NCI-H1105 treated with DMSO at 0.1 percent for 48 hours (cell line): ENCODE measurements around the gene HOXA6.

Experiments used
- DNase-seq: peaks from one replicate; lab custom pipeline; 2025; lab: John Stamatoyannopoulos, UW

The HOXA6 gene

DNA sequence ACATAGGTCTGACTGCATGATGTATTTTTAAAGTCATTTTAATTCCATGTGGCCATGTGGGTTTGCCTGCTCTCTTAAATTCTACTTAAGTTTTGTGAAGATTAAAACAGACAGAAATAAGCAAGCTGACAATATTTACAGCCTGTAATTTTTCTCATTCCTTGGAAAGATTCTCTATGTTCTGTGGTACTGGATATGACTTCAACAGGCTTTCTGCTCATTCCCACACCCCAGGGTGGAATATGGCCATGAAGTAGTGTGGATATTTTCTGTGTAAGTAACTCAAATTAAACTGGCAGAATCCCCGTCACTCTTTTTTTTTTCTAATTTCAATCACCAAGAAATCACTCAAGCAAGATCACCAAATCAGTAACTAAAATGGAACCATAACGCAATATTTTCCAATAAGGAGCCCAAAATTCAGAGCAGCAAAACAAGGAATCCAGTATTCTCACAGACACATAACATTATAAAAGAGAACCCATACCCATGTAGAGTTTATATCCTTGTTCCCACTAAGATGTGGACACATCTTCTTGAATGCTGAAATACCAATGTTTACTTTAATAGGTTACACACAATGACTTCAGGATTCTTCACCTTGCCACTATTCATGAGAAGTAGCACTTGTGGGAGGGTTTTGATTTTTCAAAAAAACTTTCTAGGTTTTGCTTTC, 9.8 kb downstream of the HOXA6 start:
- no peak for DNase-seq

DNA sequence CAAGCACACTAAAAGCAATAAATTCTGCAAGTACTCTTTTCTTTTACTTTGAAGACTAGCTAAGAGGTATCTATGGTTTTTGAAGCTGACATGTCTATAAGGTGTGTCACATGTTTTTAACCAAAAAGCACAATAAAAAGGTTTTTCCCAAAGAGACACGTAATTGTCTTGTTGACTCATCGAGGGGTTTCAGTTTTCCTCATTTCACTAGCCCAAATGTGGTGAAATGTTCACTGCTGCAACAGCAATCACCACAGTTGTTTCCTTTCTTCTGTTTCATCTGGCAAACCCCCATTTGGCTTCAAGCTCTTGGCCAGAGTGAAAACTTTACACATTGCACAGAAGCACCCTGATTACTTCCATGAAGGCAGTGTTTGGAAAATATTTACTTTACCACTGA, 13.2 kb downstream of the HOXA6 start:
- DNase-seq, result no peak

DNA sequence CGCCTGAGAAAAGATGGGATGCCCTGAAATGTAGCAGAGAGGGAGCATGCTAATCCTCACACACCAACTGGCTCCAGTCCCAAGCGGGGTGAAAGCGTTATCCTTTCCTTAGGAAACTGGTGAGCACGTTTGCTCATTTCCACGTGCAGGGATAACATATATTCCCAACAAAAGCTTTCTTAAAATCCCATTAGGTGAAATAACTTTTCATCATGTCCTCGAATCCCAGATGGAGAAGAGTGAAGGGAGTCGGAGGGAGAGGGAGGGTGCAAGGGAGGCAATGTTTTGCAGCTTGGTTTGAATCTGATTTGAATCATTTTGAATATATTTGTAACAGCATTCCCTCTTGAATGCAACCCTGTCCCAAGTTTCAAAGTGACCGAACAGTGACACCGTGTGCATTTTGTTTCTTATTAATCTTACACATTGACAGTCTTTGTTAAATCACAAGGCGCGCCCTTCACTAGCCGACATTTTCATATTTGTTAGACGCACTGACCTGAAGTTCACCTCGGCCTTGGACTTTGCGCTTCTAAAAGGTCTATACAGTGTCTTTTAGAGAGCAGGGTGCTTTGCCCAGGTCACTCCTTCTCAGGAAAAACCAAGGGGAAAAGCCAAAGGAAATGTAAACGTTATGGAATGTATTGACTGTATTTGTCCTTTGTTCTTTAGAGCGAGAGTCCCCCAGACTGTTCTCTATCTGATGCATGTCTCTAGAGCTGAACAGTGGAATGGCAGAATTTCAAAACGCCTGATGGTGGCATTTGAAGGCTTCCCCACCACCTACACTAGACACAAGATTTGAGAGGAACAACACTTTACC, 14.0 kb downstream of the HOXA6 start:
- no peak for DNase-seq

DNA sequence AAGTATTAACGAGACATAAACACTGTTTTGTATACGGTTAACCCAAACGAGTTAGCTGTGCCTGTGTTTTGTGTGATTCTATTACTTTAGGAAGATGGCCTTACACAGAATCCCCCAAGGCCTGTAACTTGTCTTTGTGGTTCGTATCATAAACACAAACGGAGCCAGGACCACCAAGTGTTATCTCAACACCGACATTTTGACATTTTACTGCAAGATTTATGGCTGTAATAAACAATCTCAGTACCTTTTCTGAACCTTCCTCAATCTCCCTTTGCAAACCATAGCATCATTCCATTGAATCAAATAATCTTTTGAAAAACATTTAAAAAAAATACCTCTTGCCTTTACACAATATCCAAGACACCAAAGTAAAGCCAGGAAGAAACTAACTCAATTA, 14.6 kb downstream of the HOXA6 start:
- DNase-seq, result no peak

DNA sequence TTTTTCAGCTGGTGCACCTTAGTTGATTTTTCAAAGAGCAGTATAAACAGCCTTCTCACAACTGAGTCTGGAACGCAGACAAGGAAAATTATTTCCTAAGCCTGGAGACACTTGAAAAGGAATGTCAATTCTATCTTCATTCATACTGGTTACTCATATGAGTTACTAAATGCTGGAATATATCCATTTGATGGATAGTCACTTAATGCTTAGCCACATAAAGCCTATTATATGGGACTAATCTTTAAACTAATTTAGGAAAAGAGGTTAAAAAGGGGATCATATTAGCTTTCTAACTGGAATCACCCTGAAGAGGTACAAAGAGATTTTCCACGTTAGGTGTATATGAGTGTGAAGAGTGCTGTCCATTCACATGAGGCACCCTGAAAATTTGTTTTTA, 15.4 kb downstream of the HOXA6 start:
- DNase-seq, result no peak

DNA sequence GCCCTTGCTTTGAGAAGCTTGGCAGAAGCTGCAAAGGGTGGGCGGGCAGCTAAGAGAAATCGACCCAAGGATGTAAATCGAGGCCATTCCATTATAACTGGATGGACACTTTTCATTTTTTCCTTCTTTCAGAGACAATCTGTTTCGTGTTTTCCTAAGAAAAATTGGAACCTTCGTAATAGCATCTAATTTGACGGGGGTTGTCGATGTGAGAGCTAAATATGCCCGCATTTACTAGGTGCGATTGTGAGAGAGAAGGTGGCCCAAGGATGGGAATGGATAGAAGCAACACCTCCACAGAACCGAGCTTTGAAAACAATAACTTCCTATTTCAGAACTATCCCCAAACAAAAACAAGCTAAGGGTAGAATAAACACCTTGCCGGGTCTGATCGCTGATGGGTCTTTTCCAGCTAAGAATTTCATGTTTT, 16.2 kb downstream of the HOXA6 start:
- no peak for DNase-seq

DNA sequence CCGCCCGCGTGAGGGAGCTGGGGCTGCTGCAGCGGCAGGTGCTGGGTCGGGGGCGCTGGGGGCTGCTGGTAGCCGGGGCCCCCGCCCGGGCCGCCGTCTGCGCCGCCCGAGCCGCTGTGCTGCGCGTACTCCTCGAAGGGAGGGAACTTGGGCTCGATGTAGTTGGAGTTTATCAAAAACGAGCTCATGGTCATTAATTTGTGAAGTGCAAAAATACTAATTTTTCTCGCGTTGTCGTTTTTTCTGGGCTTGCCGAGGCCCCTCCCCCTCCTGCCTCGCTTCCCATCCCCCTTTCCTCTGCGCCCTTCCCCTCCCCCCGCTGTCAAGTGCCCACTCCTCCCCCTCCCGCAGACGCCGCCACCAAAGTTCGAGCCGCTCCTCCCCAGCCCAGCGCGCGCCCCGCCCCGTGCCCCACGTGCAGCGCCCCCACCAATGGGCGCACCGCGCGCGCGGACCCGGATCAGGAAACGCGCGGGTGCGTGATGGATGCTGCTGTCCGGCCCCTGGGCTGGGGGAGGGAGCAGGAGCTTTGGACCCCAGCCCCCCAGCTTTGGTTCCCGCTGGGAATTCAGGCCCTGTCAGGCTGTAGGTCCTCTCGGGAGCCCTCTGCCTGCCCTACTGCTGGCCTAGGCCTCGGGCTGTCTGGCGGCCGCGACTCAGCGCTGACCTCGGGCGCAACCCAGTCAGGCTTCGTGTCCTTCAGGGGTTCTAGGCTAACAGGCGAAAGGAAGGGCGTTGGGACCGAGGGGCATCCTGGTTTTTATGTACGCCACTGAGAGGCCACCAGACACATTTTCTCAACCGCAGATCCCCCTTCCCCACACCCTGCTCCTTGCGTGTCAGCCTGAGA, 16.8 kb downstream of the HOXA6 start, which contains the start of gene HOXA4:
HOXA4 (minus strand) TSS at position 218 of the 850 bp plus-strand sequence; CDS start at position 194, 24 bp downstream.
- DNase-seq, result no peak

DNA sequence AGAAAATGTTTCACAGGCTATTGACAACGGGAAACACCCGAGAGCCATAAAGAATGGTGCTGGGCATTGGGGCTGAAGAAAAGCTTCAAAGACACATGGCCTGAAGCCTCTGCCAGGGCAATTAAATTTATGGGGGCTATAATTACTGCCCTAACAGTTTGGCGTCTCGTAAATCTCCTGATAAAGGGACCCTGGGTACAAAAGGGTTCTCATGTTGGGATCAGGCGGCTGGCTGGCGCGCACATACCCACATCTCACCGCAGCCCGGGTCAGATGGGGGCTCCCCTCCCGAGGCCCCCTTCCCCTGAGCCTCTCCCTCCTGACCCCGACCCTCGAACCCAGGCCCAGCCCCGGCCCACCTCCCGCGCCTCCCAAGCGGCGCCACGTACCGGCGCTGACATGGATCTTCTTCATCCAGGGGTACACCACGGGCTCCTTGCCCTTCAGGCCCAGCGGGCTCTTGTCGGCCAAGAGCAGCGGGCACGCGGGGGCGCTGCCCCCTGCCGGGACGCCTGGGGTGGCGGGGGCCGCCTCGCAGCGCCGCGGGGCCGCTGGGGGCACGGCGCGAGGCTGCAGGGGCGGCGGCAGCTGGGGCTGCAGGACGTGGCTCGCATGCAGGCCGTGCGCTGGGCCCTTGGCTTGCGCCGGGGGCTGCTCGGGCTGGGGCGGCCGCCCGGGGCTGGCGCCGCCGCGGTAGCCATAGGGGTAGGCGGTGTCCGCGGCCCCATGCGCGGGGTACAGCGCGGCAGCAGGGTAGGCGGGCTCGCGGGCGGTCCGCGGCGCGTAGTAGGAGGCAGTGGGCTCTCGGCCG, 17.6 kb downstream of the HOXA6 start:
- DNase-seq, result no peak

DNA sequence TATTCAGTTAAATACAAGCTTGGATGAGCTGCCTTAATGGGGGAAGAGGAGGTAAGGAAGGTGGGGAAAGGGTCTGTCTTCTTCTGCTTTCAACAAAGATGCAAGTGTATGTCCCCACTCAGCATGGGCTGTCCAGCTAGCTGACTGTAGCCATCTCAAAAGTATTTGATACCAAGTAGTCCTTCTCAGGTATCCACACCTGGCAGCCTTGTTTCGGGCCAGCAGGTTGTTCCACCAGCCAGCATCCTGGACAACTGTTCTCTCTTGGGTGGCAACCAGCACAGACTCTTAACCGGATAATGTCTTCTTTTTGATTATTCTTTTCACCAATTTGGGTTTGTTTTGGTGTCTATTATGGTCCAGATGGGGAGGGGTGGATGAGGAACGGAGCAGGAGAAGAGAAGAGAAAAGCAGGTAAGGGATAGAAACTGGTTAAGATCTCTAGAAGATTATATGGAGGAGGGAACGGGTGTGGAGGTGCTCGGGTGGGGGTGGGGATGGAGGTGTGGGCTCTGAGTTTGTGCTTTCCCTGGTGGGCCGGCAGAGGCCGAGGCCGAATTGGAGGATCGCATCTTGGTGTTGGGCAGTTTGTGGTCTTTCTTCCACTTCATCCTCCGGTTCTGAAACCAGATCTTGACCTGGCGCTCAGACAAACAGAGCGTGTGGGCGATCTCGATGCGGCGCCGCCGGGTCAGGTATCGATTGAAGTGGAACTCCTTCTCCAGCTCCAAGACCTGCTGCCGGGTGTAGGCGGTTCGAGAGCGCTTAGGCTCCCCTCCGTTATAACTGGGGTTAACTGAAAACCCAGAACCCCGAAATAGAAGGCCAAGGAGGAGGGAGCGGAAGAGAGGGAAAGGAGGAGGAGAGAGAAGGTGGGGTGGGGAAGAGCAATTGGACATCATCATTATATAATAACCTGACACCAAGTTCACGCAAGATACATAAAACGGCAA, 18.5 kb downstream of the HOXA6 start:
- no peak for DNase-seq

DNA sequence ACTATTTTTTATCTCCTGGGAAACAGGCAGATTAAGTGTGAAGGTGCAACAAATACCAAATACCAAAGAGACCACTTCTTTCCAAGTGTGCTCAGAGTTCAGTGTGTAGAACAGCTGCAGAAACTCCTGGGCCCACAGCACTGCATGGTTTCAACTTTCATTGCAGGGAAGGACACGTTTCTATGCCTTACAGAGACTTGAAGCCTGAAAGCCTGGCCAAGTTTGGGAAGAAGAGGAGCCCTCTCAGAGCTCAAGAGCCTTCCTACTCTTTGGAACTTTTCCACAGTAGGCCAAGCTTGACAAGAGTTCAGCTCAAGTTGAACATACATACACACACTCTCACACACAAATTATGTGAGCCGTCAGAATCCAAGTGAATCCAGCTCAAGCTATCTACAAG, 19.5 kb downstream of the HOXA6 start:
- no peak for DNase-seq

DNA sequence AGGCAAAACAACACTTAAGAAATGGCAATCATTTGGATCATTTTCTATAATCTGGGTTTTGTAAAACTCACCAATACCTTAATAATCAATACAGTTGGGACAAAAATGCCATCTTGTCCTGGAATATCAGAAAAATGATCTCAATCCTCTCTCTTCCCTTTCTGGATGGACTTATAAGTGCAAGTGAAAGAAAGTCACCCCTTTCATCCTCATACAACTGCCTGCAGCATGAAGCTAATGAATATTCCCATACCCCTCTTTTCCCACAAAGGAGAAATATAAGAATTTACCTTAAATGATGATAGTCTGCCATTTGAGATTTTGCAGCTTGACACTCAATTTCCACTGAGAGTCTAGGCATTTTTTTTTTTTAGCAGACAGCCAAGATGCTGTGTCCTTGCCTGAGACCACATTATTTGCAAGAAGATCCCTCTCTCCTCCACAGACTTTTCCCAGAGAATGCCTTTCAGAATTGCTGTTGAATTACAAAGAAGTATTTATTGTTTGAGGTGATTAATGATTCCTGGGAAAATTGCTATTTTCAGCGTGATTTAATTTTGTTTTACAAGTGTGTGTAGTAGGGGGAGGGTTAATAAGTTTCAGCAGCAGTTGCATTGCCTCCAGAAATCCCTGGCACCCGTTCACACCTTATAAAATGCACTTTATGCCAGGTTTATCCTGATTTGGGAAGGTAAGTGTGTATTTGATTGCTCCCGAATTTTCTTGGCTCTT, 20.8 kb downstream of the HOXA6 start:
- DNase-seq, result no peak

DNA sequence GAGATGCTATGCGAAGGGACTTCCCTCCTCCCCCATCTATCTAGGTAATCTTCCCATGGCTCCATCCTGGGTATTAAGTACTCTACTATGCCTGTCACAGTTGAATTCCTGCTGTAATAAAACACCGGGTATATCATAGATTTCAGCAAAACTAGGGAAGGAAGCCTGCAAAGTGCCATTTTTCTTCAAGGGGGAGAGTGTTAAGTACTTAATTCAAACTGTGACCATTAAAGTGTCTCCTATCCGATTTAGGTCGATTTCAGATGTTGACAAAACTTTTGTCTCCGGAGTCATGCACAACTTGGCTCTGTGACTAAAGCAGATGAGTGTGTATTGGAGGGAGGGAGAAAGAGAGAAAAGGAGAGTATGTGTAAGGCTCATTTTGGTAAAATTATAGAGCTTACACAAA, 21.6 kb downstream of the HOXA6 start:
- no peak for DNase-seq

DNA sequence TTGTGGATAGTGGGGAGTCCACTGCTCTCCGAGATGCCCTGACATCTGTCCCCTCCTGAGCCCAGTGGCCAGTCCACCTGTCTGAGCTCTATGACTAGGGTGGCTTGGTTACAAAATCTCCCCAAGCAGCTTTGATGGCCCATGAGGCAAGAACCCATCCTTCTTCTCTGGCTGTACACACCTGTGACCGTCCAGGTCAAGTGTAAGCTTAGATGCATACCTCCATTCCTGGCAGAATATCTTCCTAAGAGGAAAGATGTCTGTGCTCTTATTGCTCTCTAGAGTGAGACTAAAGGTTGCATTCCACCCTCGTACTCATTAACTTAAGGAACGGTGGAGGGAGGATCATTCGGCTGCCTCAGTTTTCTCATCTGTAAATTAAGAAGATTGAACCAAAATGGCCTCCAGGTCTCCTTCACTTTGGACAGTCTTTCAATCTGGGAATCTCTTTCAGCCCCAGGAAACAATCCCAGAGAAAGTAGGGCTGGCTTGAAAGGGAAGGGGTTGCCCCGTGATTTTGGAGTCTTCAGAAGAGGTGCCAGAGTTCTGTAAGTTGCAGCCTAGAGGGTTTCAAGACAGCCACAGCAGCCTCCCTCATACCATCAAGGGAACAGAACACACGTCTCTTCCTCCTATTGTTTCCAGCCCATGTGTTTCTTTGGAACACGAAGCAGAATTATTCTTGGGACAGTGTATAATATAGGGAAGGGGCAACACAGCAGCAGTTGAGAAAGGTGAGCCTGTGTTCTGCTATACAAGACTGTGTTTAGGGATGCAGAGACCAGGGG, 22.5 kb downstream of the HOXA6 start:
- DNase-seq, result no peak

DNA sequence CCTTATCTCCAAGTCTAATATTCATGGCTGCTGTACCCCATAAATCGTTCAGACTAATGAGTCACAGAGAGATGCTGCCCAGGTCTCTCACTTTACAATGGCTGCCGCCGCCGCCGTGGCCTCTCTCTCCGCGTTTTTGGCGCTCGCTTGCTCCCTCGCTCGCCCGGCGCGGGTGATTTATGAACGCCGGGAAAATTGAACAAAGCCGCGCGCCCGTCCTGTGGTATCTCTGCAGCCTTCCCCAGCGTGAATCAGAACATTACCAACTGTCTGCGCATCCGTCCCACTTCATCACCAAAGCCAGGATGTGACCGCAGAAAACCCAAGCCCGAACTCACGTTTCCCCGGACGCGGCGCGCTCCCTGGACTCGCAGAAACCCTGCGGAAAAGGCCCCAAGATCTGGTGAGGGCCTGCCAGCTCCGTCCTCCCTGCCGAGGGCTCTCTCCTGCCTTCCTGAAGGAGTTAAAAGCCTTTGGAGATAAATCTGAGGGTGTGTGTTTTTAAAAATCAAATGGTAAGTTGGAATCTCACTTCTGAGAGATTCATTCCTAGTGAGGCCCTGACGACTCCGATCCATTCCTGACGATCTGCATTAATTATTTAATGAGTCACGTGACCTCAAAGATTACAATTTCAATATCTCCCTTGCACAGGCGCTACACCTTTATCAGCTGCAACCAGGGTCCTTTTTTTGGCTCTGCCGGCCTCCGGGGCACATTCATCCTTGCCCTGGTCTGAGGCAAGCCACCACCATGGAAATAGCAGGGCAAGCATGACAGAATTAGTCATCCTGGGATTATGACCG, 23.3 kb downstream of the HOXA6 start:
- no peak for DNase-seq

DNA sequence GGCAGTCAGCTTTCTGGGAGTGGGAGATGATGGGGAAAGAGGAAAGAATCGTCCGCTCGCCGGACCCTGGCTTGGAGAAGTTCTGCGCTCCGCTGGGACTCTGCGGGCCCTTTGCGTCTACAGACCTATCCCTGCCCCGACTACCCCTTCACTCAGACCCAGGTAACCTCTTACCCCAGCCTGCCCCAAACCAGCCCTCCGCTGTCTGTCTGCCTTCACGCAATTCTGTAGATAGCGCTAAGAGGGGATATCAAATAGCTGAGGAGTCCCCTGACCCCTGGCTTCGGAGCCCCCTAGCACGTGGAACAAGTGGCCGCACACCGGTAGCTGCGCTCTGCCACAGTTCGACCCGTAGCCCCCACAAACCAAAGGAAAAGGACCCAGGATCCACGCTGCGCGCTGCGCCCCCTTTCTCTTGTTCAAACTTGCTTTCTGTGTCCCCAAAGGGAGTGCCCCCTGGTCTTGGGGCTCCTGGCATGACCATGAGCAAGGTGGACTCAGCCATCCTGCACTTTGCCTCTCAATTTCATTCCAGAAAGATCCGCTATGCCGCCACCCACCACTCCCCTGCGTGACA, 24.0 kb downstream of the HOXA6 start:
- no peak for DNase-seq

DNA sequence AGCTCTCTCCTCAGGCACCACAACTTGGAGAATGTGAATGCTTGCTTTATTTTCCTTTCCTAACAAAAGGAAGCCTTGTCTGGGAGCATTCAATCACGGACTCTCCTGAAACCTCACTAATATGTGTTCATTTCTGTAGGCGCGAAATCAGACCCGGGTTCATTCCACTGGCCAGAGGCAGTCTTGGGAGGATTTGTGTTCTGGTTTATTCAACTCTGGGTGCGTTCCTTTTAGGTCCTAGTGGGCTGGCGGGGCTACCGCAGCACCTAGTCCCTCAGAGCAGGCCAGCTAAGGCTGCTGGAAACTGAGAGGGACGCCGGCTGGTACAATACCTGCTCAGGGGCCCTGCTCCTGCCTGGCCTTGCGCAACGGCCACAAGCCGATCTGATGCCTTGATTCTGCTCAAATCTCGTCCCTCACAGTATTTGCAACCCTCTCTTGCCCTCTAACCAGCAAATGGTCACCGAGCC, 24.5 kb downstream of the HOXA6 start:
- DNase-seq, result no peak

DNA sequence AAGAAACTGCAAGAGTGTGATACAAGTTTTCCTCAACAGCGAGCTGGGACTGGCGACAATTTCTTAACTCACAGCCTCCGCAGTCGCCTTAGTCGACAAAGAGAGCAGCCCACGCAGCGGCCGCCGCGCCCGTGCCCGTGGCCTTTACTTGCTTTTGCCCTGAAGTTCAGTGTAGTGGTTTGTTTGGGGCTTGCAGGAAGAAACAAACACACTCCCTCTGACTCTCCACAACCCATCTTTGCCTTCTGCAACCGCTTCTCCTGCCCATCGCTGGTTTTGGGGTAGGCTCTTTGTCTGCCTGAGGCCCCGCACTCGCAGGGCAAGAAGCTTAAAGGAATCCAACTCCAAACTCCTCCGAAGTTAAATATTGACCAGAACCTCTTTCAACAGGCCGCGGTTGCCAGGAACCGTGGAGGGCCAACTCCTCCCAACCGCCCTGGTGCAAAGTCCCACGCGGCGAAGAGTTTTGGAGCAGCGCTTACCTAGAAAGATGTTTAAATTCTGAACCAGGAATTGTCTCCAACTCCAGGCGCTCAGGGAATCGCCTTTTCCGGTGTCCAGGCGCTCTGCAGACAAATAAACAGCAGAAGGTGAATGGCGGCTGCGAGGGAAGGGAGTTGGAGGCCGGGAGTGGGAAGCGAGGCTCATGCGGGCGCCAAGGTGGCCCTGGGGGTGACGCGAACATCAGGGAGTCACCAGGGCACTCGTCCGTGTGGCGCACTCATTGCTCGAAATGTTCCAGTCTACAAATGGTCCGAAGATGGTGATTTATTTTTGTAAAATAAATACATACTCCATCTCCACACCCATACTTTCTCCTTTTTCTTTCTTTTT, 25.3 kb downstream of the HOXA6 start:
- DNase-seq, result no peak
